Measurements from ENCODE around the gene IPPK.
"Not testable (repeated sequence)": the region's sequence is repeated elsewhere in the genome, so short reads cannot be mapped to it uniquely, and the experiment has no call there.

Gene IPPK

GRCh38 chr9:92636627-92637026 lies 33.3 kb downstream of the IPPK start:
- no peak for DNase-seq

GRCh38 chr9:92635760-92636159 lies 34.2 kb downstream of the IPPK start:
- DNase-seq: no peak

DNA sequence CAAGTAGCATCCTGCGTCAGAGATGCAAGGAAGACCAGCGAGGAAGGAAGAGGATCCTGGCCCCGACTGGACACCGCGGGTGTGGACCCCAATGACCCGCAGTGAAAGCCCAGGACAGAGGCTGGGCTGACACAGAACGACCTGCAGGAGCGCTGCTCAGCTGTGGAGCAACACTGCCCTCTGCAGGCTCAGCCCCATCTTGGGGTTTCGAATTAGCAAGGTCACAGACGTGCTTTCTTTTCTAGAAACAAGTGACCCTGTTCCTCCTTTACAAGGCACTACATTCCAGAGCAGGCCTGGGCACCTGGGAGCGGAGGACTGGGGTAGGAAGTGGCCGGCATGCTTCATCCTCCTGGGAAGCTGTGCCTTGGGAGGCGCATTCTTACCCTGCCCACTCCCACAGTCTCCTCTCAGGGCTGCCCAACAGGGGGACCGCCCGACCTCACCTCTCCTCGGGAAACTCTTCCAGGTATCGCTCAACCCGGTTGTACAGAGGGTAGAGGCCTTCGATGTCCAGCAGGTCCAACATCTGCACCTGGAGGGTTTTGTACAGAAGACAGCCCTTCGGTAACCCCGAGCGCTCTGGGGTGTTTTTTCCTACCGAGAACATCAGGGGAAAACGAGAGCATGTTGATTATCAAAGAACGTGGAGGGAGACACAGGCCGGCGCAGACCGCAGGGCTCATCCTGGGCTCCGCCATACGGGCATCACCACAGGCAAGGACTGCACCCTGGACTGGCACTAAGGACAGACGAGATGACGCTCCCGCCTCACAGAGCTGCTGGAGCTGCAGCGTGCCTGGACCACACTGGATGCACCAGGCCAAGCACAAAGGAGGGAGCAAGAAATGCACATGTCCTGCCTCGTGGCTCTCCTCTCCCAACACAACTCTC lies 35.0 kb downstream of the IPPK start:
- DNase-seq: peak in 1 of 2 experiments; percentile 22

DNA sequence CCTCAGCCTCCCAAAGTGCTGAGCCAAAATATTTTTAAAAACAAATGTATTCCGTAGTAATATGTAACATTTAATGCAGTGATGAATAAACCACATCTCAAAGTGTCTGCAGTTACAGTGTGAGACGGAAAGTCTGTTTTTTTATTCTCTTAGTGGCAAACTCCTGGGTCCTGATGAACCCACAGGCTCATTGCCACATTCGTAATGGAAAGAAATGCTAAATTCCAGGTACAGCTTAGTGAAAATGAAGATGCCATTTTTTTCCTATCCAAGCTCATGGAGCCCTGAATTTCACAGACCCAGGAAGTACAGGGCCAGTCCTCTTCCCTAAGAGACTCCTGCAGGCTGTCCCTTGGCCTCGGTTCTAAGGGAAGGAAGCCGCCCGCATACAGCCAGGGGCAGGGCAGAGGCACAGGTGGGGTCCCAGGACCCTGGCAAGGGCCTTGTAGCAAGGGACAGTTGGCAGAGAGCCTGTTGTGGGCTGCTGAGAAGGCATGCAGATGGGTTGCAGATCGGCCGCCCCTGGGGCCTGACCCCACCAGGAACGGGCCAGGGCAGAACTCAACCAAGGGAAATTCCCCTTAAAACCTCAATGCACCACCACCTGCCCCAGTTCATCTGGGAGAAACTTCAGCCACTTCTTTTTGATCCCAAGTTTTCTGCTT lies 36.2 kb downstream of the IPPK start:
- no peak for DNase-seq

DNA sequence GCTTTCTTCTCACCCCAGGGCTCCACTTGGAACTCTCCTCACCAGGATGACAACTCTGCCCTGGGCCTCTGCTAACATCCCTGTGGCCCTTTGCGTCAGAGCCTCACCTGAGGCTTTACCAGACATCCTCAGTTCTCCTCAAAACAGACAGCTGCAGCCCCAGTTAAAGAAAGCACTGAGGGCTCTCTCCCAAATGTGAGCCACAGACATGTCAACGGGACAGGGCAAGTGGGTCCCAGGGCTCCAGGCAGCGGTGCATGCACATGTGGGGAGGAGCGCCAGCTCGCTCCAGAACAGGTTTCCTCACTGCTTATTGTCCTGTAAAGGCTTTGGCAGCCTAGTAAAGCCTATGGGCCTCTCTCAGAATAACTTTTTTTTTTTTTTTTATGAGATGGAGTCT lies 37.3 kb downstream of the IPPK start:
- no peak for DNase-seq

DNA sequence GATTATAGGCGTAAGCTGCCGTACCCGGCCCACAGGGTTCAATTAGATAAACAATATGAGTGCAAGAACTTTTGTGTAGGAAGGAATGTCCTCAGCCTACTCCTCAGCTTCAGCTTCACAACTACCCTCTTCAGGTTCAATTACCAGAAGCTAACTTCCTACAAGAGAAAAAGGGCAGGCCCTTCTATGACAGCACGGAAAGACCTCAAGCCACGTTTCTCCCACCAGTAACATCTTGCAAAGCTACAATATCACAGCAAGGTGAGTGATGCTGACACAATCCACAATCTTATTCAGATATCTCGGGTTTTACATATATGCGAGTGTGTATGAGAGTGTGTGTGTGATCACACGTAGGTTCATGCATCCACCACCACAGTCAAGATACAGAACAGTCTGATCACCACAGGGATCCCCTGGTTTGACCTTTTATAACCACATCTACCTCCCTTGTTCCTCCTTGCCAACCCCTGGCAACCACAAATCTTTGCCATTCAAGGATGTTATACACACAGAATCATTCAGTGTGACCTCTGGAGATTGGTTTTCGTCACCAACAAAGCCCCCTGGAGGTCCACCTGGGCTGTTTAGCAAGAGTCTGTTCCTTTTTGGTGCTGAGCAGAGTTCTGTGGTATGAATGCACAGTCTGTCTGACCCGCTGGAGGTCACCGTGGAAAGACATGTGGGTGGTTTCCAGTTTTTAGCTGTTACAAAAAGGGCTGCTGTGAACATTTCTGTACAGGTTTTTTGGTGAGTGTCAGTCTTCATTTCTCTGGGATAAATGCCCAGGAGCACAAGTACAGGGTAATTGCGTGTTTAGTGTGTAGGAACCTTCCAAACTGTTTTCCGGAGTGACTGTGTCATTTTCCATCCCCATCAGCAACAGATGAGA lies 38.2 kb downstream of the IPPK start:
- DNase-seq: no peak

DNA sequence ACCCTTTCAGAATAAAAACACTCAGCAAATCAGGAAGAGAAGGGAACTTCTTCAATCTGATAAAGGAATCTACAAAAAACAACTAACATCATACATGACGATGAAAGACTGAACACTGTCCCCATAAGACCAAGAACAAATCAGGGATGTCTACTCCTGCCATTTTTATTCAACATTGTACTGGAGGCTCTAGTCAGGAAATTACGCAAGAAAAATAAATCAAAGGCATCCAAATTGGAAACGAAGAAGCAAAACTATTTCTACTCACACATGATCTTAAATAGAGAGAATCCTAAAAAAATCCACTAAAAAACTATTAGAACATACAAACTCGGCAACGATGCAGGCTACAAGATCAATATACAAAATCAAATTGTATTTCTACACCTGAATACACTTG lies 42.3 kb downstream of the IPPK start:
- DNase-seq: no peak

GRCh38 chr9:92626484-92626883 lies 43.4 kb downstream of the IPPK start:
- DNase-seq: no peak

GRCh38 chr9:92623936-92624335 lies 46.0 kb downstream of the IPPK start:
- not testable (repeated sequence) for DNase-seq

DNA sequence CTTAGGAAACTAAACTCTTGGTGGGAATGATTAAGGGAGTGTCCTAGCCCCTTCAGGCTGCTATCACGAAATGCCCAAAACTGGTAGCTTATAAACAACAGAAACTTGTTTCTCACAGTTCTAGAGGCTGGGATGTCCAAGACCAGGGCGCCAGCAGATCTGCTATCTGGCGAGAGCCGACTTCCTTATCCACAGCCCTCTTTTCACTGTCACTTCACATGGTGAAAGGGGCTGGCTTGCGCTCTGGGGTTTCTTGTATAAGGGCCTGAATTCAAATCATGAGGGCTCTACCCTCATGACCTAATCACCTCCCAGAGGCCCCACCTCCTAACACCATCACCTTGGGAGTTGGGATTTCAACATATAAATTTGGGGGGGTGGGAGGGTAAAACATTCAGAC lies 49.1 kb downstream of the IPPK start:
- DNase-seq: no peak

GRCh38 chr9:92619601-92620300 lies 50.2 kb downstream of the IPPK start:
- no peak for DNase-seq

DNA sequence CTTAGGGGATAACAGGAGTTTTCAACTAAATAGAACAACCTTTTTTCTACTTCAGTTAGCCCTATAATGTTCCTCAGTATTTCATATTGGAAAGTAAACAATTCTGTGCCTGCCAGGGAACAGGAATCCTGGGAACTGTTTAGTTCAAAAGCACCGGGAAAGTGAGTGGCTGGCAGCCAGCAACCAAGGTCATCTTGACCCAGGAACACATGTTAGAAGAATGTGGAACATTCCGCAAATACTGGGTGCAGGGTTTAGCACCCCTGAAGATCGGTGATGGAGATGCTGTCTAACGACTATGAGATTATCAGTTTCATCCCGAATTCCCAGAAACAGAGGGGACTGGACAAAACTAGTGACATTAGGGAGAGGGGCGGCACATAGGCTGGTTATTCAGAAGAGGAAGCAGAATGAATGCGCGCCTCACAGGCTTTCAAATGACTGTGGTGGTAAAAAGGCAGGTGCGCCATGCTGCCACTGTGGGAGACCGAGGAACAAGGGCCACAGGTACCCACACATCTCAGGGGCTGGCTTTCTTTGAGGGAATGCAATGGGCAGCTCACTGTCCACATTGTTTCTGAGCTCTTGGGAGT lies 51.2 kb downstream of the IPPK start:
- DNase-seq: no peak

GRCh38 chr9:92617951-92618510 lies 51.9 kb downstream of the IPPK start:
- no peak for DNase-seq

DNA sequence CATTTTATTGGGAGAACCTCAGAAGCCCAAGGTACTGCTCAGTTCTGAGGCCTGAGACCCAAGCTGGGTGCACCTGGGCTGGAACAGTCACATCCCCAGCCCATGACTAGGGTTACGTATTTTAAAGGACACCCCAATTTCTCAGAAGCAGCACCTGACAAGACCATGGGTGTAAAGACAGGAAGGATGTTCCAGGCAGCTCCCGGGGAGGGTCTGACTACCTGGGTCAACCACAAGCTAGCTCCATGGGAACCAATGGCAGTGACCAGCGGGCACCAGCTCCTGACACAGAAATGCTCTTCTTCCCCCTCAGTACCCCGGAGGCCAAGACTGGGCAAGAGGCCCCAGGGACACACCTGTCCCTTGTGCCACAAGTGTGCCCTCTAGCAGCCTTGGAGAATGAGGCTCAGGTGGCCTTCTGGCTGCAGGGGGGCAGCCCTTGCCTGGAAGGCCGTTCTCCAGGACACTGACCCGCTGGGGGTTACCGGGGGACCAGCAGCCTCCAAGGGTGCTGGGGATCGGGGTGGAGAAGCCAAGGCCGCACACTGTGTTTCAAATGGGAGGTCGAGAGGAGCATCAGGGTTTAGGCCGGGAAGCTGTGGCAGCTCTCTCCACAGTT lies 52.6 kb downstream of the IPPK start:
- DNase-seq: no peak

DNA sequence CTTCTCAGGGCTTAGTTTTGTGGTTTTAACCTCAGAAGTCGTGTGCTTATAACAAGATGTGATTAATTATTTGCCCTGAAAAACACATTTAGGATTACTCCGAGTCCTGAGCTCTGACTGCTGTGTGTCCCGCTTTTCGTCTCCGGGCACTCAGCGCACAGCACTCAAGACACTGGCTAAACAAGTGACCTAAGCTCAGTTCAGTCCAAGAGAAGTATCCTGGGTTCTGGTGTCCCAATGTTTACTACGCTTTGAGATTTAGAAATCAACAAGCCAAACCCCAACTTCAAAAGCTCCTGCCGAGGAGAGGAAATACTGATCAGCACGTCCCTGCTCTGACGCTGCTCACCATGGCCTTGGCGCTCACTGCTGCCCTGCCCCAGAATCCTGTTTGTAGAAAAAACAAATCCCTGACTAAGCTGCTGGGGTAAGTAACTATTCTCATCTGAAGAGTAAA lies 53.2 kb downstream of the IPPK start:
- DNase-seq: no peak

- DNase-seq: no peak
These were observed 53.7 kb downstream of the IPPK start for GRCh38 chr9:92616199-92616641.

GRCh38 chr9:92615790-92616189 lies 54.1 kb downstream of the IPPK start:
- DNase-seq: no peak

- DNase-seq: no peak
These were observed 55.0 kb downstream of the IPPK start for GRCh38 chr9:92614763-92615461.

DNA sequence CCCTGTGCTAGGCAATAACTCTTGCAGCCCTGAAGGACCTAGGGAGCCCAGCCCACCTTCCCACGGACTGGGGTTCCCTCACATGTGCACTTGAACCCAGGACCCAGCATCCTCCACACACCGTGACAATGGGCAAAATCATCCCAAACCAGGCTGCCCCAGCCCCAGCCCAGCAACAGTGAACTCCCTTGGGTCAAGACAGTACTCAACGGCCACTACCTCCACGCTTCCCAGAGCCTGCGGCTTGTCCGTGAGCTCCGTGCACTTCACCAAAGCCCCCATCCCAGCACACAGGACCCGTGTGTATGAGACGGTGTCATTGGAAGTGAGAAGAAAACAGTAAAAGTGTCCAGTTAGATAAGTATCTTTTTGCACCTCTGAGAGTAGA lies 55.8 kb downstream of the IPPK start:
- DNase-seq: no peak

DNA sequence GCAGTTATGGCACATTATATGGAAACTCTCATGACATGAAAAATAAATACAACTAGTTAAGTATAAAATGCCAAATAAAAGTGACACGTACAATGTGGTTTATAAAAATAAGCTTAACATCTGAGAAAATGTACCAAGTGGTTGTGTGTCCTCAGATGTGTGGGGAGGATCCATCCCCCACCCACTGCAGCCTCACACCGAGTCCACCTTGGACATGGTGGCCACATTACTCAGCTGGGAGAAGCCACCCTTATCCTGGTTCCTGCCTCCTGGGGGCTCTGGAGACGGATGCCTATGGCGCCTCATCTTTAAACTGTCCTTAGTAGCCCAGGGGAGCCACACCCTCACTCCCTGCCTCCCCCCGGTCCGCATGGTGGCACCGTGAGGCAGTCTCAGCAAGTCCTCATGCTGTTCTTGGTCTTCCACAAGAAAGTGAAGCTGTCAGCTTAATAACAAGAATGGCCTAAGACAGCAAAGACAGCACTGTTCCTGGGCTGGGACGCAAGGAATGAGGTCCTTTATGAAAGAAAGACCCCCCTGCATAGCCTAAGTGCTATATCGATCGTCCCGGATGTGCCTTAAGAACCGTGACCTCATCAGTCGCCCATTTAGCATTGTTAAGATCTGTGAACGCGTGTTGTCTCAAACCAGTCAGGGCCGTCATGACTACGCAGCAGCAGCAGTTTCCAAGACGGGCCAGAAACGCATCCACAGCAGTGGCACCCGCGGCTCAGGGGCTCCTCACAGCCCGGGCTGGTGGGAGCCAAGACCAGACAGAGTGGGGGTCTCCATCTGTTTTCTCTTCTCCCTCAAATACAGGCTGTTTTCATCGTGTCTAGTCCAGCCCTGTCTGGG lies 56.4 kb downstream of the IPPK start:
- DNase-seq: no peak

Measured in NCI-H446 (cell line).